ENCODE data around the gene BSDC1. TPM values are rescaled to one million over a fixed set of nuclear protein-coding genes. Genes with fewer than 3 reads are reported as not detected.

Gene BSDC1
- total and polyA plus RNA-seq, 2 experiments from 2014 or later: 22.7 to 50.7 TPM

- TF ChIP-seq EZH2phosphoT487 (IDR thresholded peaks at IDR 0.05; ENCODE audit: unreplicated experiment): no peak
- no peak for TF ChIP-seq STAT1 (IDR thresholded peaks at IDR 0.05; ENCODE audit: unreplicated experiment)
- no peak for TF ChIP-seq CREB1 (CRISPR knock-in tag; IDR thresholded peaks at IDR 0.05; ENCODE audit: low read depth)
- no peak for TF ChIP-seq REST (IDR thresholded peaks at IDR 0.05; ENCODE audit: unreplicated experiment)
- TF ChIP-seq NANOG (IDR thresholded peaks at IDR 0.05; ENCODE audit: borderline replicate concordance): no peak
- no peak for TF ChIP-seq ZNF114 (CRISPR knock-in tag; IDR thresholded peaks at IDR 0.05)
- TF ChIP-seq POLR2AphosphoS5 (IDR thresholded peaks at IDR 0.05; ENCODE audit: low read depth): no peak
- TF ChIP-seq CTCF (conservative IDR thresholded peaks at IDR 0.05; ENCODE audit: low read depth in 2 of 2): no peak
- TF ChIP-seq JUNB (IDR thresholded peaks at IDR 0.05; ENCODE audit: unreplicated experiment): no peak
- TF ChIP-seq ETS1 (IDR thresholded peaks at IDR 0.05): no peak
- TF ChIP-seq EZH2 (IDR thresholded peaks at IDR 0.05; ENCODE audit: low read depth, unreplicated experiment): no peak
- H3K4me3 ChIP-seq: no peak overlapping the region
- H3K36me3 ChIP-seq (ENCODE audit: insufficient read depth): peaks cover 12% of the 10 kb centered on the region
These were observed 67.0 kb downstream of the BSDC1 start for GRCh38 chr1:32327204-32327603.

More at GRCh38 chr1:32327204-32327603, 67.0 kb downstream of the BSDC1 start:
- Histone ChIP-seq H3K9me2 (ENCODE audit: insufficient read depth) (no peaks in the 10 kb centered on the region), H3K27me3 (ENCODE audit: insufficient read depth) (no peaks in the 10 kb centered on the region), H2AFZ (no peak overlapping the region), H3K79me2 (replicated peaks; ENCODE audit: insufficient read depth) (0 out of 2 replicates have a peak, but pooled peaks cover 4% of the 10 kb centered on the region), H3K4me1 (ENCODE audit: insufficient read depth) (no peaks in the 10 kb centered on the region; the same call in 1 of the 2 replicates), H3K4me2 (no peak overlapping the region), H3K27ac (ENCODE audit: low read depth) (no peak overlapping the region), H3F3A (replicated peaks; ENCODE audit: low read depth) (peaks cover 10% of the 10 kb centered on the region; the same call in 1 of the 2 replicates), H4K20me1 (replicated peaks; ENCODE audit: insufficient read depth) (peaks cover 14% of the 10 kb centered on the region; the same call in 1 of the 2 replicates)
- Mint-ChIP-seq H3K4me3 (no peak overlapping the region), H3K9me3 (no peaks in the 10 kb centered on the region), H3K27me3 (ENCODE audit: insufficient read depth, low read depth, poor library complexity) (peaks cover 18% of the 10 kb centered on the region), H3K4me1 (peaks cover 10% of the 10 kb centered on the region), H3K36me3 (ENCODE audit: low read depth) (peaks cover 67% of the 10 kb centered on the region), H3K27ac (no peak overlapping the region)
- ATAC-seq (no peak), DNase-seq (ENCODE audit: low spot score) (no peak)

All from GM23338 (cell line).